Activated gamma-delta T cell treated with Interleukin-2 at 50 U/mL for 16 hours (primary cell): ENCODE measurements around the gene CDC42.

Source experiments
- DNase-seq: peaks from one replicate; pipeline ENCODE4 v3.0.0-alpha.2; 2020

Gene CDC42

DNA sequence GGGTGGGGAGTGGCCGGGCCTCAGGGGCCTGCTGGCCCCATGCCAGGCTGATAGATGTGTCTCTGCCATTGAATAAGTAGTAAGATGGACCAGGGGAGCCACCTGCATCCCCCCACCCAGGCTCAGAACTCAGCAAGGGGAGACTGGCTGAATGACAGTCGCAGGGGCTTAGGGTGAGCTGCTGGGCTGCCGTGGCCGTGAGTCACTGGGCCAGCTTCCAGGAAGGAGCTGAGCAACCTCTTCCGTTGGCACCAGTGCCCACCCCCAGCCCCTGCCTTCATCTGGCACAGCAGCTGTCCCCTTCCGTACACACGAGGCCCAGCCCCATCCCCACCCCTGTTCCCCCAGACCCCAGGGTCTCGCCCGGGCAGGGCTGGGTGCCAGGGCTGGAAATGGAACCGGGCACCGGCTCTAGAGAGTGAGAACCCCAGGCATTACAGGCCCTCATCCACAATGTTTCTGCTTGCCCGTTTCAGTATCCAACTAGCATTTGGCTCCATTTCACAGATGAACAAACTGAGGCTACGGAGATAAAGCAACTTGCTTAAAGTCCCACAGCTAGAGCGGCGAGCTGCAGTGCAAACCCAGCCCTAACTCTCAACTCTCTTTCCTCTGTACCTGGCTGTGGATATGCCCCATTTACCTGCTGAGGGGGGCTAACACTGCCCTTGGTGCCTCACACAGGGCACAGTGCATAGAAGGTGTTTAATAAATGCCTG lies 80.2 kb downstream of the CDC42 start:
- DNase-seq: no peak

DNA sequence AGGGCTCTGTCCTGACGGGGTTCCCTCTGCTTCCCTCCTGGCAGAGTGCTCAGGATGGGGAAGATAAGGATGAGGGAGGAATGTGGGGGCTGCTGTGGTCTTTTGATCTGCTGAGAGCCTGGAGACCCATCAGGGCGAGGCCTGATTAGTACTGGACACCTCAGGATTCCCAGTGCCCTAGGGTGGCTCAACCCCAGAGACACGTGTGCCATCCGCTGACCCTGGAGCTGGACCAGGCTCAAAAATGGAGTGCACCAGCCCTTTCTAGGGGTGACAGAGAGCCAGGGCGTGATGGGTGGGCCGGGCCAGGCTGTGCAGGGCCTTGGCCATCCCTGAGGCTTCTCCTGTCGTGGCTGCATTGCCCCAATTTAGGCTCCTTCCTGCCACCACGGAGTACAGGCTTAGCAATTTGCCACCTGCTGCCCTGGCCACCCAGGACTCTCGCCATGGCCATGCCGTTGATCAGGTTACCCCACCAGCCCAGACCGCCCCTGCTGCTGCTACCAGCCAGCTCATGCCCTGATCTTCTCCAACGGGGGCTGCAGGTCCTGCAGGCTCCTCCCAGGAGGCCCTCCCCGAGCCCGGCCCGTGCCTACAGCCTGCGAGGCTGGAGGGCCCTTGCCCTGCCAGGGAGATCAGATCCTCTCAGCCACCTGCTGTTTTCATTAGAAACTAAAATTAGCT lies 80.9 kb downstream of the CDC42 start:
- DNase-seq: no peak

DNA sequence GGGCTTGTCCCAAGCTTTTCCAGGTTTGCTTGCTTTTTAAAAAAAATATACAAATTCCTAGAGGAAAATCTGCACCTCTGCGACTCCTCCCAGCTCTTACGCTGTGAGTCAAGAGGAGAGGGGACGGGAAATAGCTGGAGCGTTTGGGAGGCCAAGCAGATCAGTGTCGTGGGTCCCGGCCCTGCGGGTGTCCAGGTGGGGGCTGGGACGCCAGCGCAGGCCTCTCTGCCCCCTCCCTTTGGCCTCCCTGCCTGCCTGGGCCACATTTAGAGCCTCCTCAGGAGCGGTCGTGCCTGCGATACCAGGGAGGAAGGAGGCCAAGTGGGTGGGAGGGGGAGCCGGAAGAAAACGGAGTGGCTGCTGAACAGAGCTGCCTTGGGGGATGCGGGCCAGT lies 81.4 kb downstream of the CDC42 start:
- DNase-seq: no peak

DNA sequence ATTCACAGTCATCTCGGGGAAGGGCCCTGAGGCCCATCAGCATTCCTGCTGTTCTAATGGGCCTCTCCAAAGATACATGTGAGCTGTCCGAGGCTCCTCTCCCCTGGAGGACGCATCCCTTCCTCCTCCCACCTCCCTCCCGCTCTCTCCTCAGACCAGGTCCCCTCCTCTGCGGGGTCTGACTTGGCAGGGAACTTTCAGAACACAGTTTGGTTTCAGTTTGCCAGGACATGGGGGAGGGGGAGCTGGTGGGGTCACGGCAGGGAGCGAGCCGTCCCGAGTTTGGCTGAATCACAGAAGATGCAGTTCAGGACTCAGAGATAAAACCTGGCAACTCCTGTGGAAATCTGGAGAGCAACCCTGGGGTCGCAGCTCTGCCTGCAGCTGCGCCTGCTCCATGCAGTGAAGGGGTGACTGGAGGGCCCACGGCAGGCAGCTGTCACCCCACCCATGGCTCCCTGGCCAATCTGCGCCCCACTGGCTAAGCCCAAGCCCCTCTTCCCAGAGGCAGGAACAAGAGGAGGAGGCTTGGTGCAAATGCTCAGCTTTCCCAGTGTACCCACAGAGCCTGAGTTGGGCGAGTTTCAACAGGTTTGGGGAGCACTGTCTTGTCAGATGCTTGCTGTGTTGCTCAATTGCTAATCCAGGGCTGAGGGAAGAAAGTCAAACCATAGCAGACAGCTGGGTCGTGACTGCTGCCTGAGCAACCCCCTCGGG lies 84.7 kb downstream of the CDC42 start:
- DNase-seq: no peak

DNA sequence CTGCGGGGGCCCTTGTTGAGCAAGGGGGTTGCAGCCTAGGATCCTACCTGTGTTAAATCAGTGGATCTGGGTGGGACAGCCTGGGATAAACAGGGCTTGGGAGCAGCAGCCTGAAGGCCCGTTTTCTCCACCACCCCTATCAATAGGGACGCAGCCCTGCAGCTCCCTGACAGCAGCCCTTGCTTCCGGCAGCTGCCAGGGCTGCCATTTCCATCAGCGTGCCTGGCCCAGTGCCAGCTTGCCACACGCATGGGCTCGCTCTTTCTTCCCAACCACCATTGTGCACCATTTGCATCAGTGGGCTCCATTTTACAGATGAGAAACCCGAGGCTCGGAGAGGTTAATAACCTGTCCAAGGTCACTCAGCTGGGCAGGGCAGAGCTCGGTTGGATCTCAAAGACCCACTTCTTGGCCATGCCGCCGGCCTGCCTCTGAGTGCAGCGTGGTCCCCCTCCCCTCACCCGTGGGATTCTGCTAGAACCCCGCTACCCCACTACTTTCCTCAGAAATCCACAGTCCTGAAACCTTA lies 86.6 kb downstream of the CDC42 start:
- DNase-seq: no peak

DNA sequence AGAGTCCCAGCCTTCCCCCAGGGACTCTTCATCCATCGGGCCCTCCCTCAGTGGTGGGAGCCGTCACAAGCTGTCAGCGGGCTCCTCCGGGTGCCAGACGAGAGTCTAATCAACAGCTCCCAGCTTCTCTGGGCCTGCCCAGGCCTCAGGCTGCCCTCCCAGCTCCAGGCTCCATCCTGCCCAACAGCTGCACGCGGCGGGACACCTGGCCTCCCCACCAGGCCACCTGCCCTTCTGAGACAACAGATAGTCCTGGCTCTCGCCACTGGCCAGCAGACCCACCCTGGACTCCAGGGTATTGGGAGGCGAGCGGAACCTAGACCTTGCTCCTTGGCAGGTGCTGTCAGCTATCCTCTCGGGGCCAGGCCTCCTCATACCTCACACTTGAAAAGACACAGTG lies 87.3 kb downstream of the CDC42 start:
- no peak for DNase-seq
